Trophoblast cell (in vitro differentiated cells and primary cell): Measurements from ENCODE around the gene UBE2G2.

Experiments used
- DNase-seq, 2 donors: peaks; one replicate each; pipeline ENCODE4 v3.0.0-alpha.2; 2016
- H2AFZ ChIP-seq: 2 replicates; pipeline ENCODE4 v1.6.1; 2013; ENCODE audit warnings: low read length, moderate library complexity, mild to moderate bottlenecking; ENCODE audit not compliant: insufficient read depth, poor library complexity
- H2AK5ac ChIP-seq: 2 replicates; pipeline ENCODE4 v1.6.1; 2013; ENCODE audit warnings: mild to moderate bottlenecking, low read length
- H2BK120ac ChIP-seq: 2 replicates; pipeline ENCODE4 v1.6.1; 2013; ENCODE audit warnings: low read length, mild to moderate bottlenecking, moderate library complexity; ENCODE audit not compliant: insufficient read depth, poor library complexity
- H2BK12ac ChIP-seq: 2 replicates; pipeline ENCODE4 v1.6.1; 2013; ENCODE audit warnings: mild to moderate bottlenecking, low read length, moderate library complexity
- H2BK5ac ChIP-seq: 2 replicates; pipeline ENCODE4 v1.6.1; 2013; ENCODE audit warnings: low read length, low read depth, moderate library complexity, mild to moderate bottlenecking; ENCODE audit not compliant: poor library complexity
- H3K14ac ChIP-seq: 2 replicates; pipeline ENCODE4 v1.6.1; 2013; ENCODE audit warnings: mild to moderate bottlenecking, low read length
- H3K18ac ChIP-seq: 2 replicates; pipeline ENCODE4 v1.6.1; 2013; ENCODE audit warnings: mild to moderate bottlenecking, low read length
- H3K23ac ChIP-seq: 2 replicates; pipeline ENCODE4 v1.6.1; 2013; ENCODE audit warnings: low read length
- H3K27ac ChIP-seq: 2 replicates; pipeline ENCODE4 v1.5.1; 2013; ENCODE audit warnings: low read depth, mild to moderate bottlenecking, inconsistent platforms, low read length, moderate library complexity
- H3K27me3 ChIP-seq: 2 replicates; pipeline ENCODE4 v1.6.1; 2013; ENCODE audit warnings: inconsistent platforms, mild to moderate bottlenecking, low read length, moderate library complexity; ENCODE audit not compliant: insufficient read depth
- H3K36me3 ChIP-seq, 2 experiments: 1 replicate in 1 of 2; 2 replicates in 1 of 2; pipeline ENCODE4 v1.6.1; 2013; ENCODE audit warnings: low read length in 2 of 2, mild to moderate bottlenecking in 2 of 2, moderate library complexity in 1 of 2; ENCODE audit not compliant: insufficient read depth in 2 of 2, control insufficient read depth in 1 of 2
- H3K4ac ChIP-seq: 2 replicates; pipeline ENCODE4 v1.6.1; 2013; ENCODE audit warnings: low read depth, mild to moderate bottlenecking, low read length, moderate library complexity
- H3K4me1 ChIP-seq, 2 experiments: 1 replicate in 1 of 2; 2 replicates in 1 of 2; pipeline ENCODE4 v1.6.1; 2013; ENCODE audit warnings: low read length in 2 of 2, mild to moderate bottlenecking in 2 of 2, moderate library complexity in 1 of 2; ENCODE audit not compliant: insufficient read depth in 2 of 2, control insufficient read depth in 1 of 2
- H3K4me2 ChIP-seq: 2 replicates; pipeline ENCODE4 v1.6.1; 2013; ENCODE audit warnings: inconsistent platforms, mild to moderate bottlenecking, low read length, moderate library complexity
- H3K4me3 ChIP-seq: 2 replicates; pipeline ENCODE4 v1.5.1; 2013; ENCODE audit warnings: mild to moderate bottlenecking, low read depth, low read length, inconsistent platforms
- H3K79me1 ChIP-seq: one replicate; pipeline ENCODE4 v1.6.1; 2013; ENCODE audit warnings: low read length
- H3K79me2 ChIP-seq: 2 replicates; pipeline ENCODE4 v1.6.1; 2013; ENCODE audit warnings: low read length, mild to moderate bottlenecking; ENCODE audit not compliant: control insufficient read depth, insufficient read depth, poor library complexity
- H3K9ac ChIP-seq: 2 replicates; pipeline ENCODE4 v1.6.1; 2013; ENCODE audit warnings: mild to moderate bottlenecking, low read length
- H3K9me3 ChIP-seq: 2 replicates; pipeline ENCODE4 v1.6.1; 2013; ENCODE audit warnings: low read depth, mild to moderate bottlenecking, control low read depth, inconsistent platforms, low read length; ENCODE audit not compliant: insufficient read depth
- H4K12ac ChIP-seq: 2 replicates; pipeline ENCODE4 v1.6.1; 2013; ENCODE audit warnings: low read depth, mild to moderate bottlenecking, low read length, moderate library complexity
- H4K8ac ChIP-seq: 2 replicates; pipeline ENCODE4 v1.6.1; 2013; ENCODE audit warnings: low read depth, mild to moderate bottlenecking, low read length, moderate library complexity
- H4K91ac ChIP-seq: one replicate; pipeline ENCODE4 v1.6.1; 2013; ENCODE audit warnings: low read depth, mild to moderate bottlenecking, low read length, moderate library complexity
- WGBS: extraction: QIAGEN DNeasy Blood & Tissue Kit; methylation state at CpG from one replicate; pipeline ENCODE4 v1.1.7; 2013; ENCODE audit warnings: missing lambda C conversion rate; ENCODE audit not compliant: insufficient read length, insufficient coverage; ENCODE audit errors: extremely low coverage; 5-methylcytosine and 5-hydroxymethylcytosine counted together

Gene UBE2G2

DNA sequence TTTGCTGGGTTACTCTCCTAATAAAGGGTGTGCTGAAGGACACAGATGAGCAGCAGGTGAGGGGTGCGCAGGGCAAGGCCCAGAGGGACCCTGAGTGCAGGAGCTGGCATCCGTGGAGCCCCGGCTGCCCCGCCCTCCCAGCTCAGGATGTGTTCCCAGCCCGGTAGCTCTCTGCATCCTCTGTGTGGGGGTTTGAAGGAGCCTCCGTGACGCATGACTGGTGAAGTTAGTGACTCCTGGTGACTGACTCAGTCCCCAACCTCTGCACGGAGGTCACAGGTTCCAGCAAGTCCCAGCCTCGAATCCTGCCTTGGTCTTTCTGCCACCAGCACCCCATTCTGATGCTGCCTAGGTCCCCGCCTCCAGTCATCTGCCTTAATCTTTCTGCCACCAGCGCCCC lies 68.7 kb downstream of the UBE2G2 start:
- Histone ChIP-seq H2BK120ac (no peak overlapping the region), H3K27ac (no peak overlapping the region), H3K4me1 (no peaks in the 10 kb centered on the region), H3K79me1 (no peaks in the 10 kb centered on the region), H3K79me2 (no peaks in the 10 kb centered on the region), H2AFZ (no peak overlapping the region), H2BK5ac (no peak overlapping the region), H2AK5ac (no peak overlapping the region), H3K14ac (no peak overlapping the region), H2BK12ac (no peak overlapping the region), H3K23ac (no peak overlapping the region), H4K8ac (no peak overlapping the region), H3K18ac (no peak overlapping the region), H3K4ac (no peak overlapping the region), H3K4me3 (no peak overlapping the region), H3K9me3 (peaks cover 26% of the 10 kb centered on the region), H4K91ac (no peak overlapping the region), H3K9ac (no peak overlapping the region), H3K36me3 (no peaks in the 10 kb centered on the region), H3K4me2 (no peak overlapping the region), H3K27me3 (no peaks in the 10 kb centered on the region), H4K12ac (no peak overlapping the region)
- no peak for DNase-seq
- WGBS = no CpG with 5 or more reads among the region's 11 CpGs

DNA sequence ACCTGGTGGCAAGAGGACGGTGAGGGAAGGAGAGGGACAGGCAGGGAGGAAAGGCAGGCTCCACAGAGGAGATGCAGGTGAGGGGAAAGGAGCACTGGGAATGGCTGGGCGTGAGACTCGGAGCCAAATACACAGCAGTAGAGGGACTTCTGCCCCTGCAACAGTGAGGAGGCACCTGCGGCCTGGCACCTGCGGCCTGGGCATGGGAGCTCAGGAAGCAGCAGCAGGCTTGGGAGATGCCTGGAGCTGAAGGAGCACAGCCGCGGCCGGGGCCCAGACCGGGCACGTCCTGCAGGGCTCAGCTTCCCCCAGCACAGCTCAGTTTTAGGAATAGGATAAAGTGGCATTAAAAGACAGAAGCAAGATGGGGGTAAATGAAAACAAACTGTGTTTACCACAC lies 69.4 kb downstream of the UBE2G2 start:
- Histone ChIP-seq H3K23ac (no peak overlapping the region), H3K14ac (no peak overlapping the region), H2AFZ (no peak overlapping the region), H3K9me3 (peaks cover 23% of the 10 kb centered on the region), H2AK5ac (no peak overlapping the region), H4K12ac (no peak overlapping the region), H3K79me2 (no peaks in the 10 kb centered on the region), H3K4me2 (no peak overlapping the region), H3K4me3 (no peak overlapping the region), H2BK5ac (no peak overlapping the region), H2BK12ac (no peak overlapping the region), H3K4me1 (no peaks in the 10 kb centered on the region), H3K18ac (no peak overlapping the region), H4K8ac (no peak overlapping the region), H4K91ac (no peak overlapping the region), H3K79me1 (no peaks in the 10 kb centered on the region), H2BK120ac (no peak overlapping the region), H3K27ac (no peak overlapping the region), H3K9ac (no peak overlapping the region), H3K36me3 (no peaks in the 10 kb centered on the region), H3K4ac (no peak overlapping the region), H3K27me3 (no peaks in the 10 kb centered on the region)
- no peak for DNase-seq
- WGBS = no CpG with 5 or more reads among the region's 10 CpGs

DNA sequence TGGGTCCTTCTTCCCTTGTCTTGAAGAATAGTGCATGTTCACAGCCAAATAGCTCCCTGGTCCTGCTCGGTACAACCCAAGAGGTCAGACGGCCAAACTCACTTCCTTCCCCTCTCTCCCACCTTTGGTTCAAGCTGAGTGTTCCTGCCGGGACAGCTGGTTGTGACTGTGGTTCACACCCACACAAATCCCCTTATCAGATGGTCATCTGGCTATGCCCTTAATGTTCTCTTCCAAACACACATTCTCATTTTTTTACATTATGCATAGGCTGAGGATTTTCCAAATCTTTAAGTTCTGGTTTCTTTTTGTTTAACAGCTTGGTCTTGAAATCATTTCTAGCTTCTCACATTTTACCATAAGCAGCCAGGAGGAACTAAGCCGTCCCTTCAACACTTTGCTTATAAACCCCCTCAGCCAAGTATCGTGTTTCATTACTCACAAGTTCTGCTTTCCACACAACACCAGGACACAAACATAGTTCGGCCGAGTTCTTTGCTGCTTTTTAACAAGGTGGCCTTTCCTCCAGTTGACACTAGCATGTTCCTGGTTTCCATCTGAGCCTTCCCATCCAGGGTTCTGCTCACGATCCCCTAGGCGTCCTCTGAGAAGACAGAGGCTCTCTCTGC lies 70.6 kb downstream of the UBE2G2 start:
- Histone ChIP-seq H3K36me3 (no peaks in the 10 kb centered on the region), H4K12ac (no peak overlapping the region), H3K79me1 (no peaks in the 10 kb centered on the region), H2BK12ac (no peak overlapping the region), H3K4me1 (no peaks in the 10 kb centered on the region), H2AK5ac (no peak overlapping the region), H3K4me3 (no peak overlapping the region), H4K8ac (no peak overlapping the region), H3K14ac (no peak overlapping the region), H3K4me2 (no peak overlapping the region), H3K27ac (no peak overlapping the region), H4K91ac (no peak overlapping the region), H3K23ac (no peak overlapping the region), H3K79me2 (no peaks in the 10 kb centered on the region), H3K9me3 (peaks cover 14% of the 10 kb centered on the region), H3K18ac (no peak overlapping the region), H2AFZ (no peak overlapping the region), H3K9ac (no peak overlapping the region), H2BK120ac (no peak overlapping the region), H2BK5ac (no peak overlapping the region), H3K4ac (no peak overlapping the region), H3K27me3 (no peaks in the 10 kb centered on the region)
- no CpG with 5 or more reads among the region's 9 CpGs for WGBS
- DNase-seq = no peak

- no peaks in the 10 kb centered on the region for H3K79me1 ChIP-seq
- H3K9me3 ChIP-seq = peaks cover 7% of the 10 kb centered on the region
- H3K9ac ChIP-seq = no peak overlapping the region
- no peak overlapping the region for H2BK12ac ChIP-seq
- H4K91ac ChIP-seq = no peak overlapping the region
- no peak overlapping the region for H3K4me3 ChIP-seq
- H3K79me2 ChIP-seq = no peaks in the 10 kb centered on the region
- no peak overlapping the region for H3K18ac ChIP-seq
- H2BK120ac ChIP-seq = no peak overlapping the region
- no peak overlapping the region for H4K8ac ChIP-seq
- no peaks in the 10 kb centered on the region for H3K4me1 ChIP-seq
- H2AK5ac ChIP-seq = no peak overlapping the region
- H2AFZ ChIP-seq = no peak overlapping the region
- H3K23ac ChIP-seq = no peak overlapping the region
- no peak overlapping the region for H2BK5ac ChIP-seq
- H3K27ac ChIP-seq = no peak overlapping the region
- no peaks in the 10 kb centered on the region for H3K27me3 ChIP-seq
- H3K36me3 ChIP-seq = no peaks in the 10 kb centered on the region
- no peak overlapping the region for H3K4ac ChIP-seq
- H3K4me2 ChIP-seq = no peak overlapping the region
- no CpG with 5 or more reads among the region's 7 CpGs for WGBS
- H4K12ac ChIP-seq = no peak overlapping the region
- H3K14ac ChIP-seq = no peak overlapping the region
- DNase-seq = no peak
Observed at GRCh38 chr21:44730028-44730395, 71.6 kb downstream of the UBE2G2 start.
